ENCODE results near the gene SLC44A3.

SLC44A3 gene

DNA sequence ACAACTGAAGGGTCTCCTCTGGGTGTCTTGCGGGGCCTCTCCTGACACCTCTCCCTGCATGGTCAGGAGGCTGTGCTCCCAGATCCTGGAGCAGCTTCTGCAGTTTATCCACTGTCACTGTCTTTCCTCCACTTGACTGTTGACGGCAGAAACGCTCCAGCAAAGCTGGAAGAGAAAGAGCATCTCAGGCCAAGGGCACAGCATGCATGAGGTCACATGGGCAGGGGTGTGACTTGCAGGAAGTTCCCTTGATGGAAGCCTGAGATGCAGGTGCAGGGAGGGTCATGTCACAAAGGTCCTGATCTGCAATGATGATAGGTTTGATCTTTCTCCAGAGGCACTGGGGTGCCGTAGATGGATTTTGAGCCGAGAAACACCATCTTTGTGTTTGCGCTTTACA is 23.3 kb downstream of the SLC44A3 start:
- H3K4me3 ChIP-seq (ENCODE audit: low read length), result no peak overlapping the region
- TF ChIP-seq CTCF (IDR thresholded peaks at IDR 0.05; ENCODE audit: insufficient read depth, low read depth, low read length, missing control alignments), result no peak
- no peak for DNase-seq (ENCODE audit: low read depth)

GRCh38 chr1:94843846-94844245 is 23.7 kb downstream of the SLC44A3 start:
- DNase-seq (ENCODE audit: low read depth), result no peak
- TF ChIP-seq CTCF (IDR thresholded peaks at IDR 0.05; ENCODE audit: insufficient read depth, low read depth, low read length, missing control alignments), result no peak

DNA sequence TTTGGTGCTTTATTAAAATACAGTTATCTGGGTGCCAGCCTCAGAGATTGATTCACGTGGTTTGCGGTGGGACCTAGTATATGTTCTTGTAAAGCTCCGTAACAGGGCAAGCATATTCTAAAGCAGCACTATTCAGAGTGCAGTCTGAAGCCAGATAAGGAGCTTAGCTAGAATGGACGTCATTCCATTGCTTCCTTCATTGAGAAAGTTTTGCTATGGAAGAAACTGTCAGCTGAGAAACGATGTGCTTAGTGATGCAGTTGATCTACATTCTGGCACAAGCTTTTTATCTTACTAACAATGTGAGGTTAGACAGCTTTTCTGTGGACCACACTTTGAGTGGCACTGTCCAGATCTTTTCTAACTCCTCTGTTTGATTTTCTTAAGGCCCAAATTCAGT is 26.2 kb downstream of the SLC44A3 start:
- no peak for DNase-seq (ENCODE audit: low read depth)
- no peak for TF ChIP-seq CTCF (IDR thresholded peaks at IDR 0.05; ENCODE audit: insufficient read depth, low read depth, low read length, missing control alignments)
- no peak overlapping the region for H3K4me3 ChIP-seq (ENCODE audit: low read length)

More at GRCh38 chr1:94843846-94844245, 23.7 kb downstream of the SLC44A3 start:
- H3K4me3 ChIP-seq (ENCODE audit: low read length), result no peak overlapping the region

GRCh38 chr1:94851571-94851970 is 31.4 kb downstream of the SLC44A3 start:
- no peak for DNase-seq (ENCODE audit: low read depth)
- no peak for TF ChIP-seq CTCF (IDR thresholded peaks at IDR 0.05; ENCODE audit: insufficient read depth, low read depth, low read length, missing control alignments)
- no peak overlapping the region for H3K4me3 ChIP-seq (ENCODE audit: low read length)

- no peak for TF ChIP-seq CTCF (IDR thresholded peaks at IDR 0.05; ENCODE audit: insufficient read depth, low read depth, low read length, missing control alignments)
- no peak overlapping the region for H3K4me3 ChIP-seq (ENCODE audit: low read length)
- no peak for DNase-seq (ENCODE audit: low read depth)
Measured at GRCh38 chr1:94852788-94853187, 32.6 kb downstream of the SLC44A3 start.

DNA sequence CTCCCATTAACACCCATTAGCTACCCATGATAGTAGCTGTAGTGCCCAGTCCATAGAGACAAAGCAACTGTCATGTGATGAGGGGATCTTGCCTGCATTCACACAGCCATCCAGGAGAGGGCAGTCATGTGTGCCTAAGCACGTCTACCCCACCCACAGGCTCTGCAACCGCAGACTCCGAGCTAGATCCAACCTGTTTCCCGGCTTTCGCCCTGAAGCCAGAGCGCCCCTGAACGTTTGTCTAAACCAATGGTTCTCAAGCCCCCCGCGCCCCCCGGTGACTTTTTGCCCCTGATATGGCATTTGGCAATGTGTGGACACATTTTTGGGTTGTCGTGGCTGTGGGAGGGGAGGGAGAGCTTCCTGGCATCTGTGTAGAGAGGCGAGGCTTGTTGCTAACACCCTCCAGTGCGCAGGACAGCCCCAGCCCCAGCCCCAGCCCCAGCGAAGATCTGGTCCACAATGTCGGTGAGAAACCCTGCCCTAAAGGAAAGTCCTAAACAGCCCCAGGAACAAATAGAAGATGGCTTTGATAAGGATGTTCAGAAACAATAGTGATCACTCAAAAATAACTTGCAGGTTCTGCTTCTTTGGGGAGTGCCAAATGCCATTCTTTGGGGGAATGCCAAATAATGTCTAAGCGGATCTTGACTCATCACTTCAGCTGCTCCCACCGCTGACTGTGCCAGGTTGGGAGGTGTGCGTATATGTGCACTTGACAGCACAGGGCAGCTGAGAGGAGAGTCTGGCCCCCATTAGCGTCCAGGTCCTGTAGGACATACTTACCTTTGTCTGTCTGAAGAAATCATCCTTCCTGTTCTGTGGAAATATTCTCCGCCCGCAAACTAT is 34.5 kb downstream of the SLC44A3 start:
- TF ChIP-seq CTCF (IDR thresholded peaks at IDR 0.05; ENCODE audit: insufficient read depth, low read depth, low read length, missing control alignments), result peak; percentile 97
- peak; percentile 98 for DNase-seq (ENCODE audit: low read depth)
- H3K4me3 ChIP-seq (ENCODE audit: low read length), result peak overlapping the region; percentile 35

GRCh38 chr1:94855307-94855700 is 35.1 kb downstream of the SLC44A3 start:
- H3K4me3 ChIP-seq (ENCODE audit: low read length), result no peak overlapping the region
- TF ChIP-seq CTCF (IDR thresholded peaks at IDR 0.05; ENCODE audit: insufficient read depth, low read depth, low read length, missing control alignments), result no peak
- DNase-seq (ENCODE audit: low read depth), result peak; percentile 62

Data from epithelial cell of esophagus (primary cell).